ENCODE data around the gene UBE2L5. TPM values are rescaled to one million over a fixed set of nuclear protein-coding genes. Genes with fewer than 3 reads are reported as not detected.
A peak's percentile ranks its signal among the peaks of the same experiment; 100 is the strongest.

The UBE2L5 gene
- total and polyA plus RNA-seq, 2 of the 13 experiments (the other 11 are each of a cell fraction or from before 2014, with no cell fraction given) = 0.13 TPM; not detected in 1

- BruUV-seq (replicated peaks) = no TSS peak
- POLR2A ChIA-PET = no interaction called here
- Histone ChIP-seq H4K20me1 (ENCODE audit: insufficient read depth, low read length) (no peaks in the 10 kb centered on the region), H3K4me2 (ENCODE audit: low read depth, low read length) (peak overlapping the region; percentile 89), H2AFZ (ENCODE audit: low read length) (peak overlapping the region; percentile 35), H3K4me1 (ENCODE audit: insufficient read depth, low read length) (peaks cover 80% of the 10 kb centered on the region), H3K9me3 (ENCODE audit: low read length) (no peaks in the 10 kb centered on the region), H3K27me3 (ENCODE audit: control insufficient read depth in 1 of 2, insufficient read depth in 2 of 2, low read length in 2 of 2) (no peaks in the 10 kb centered on the region), H3K27ac (ENCODE audit: extremely low read length, insufficient read depth, low read length) (peak overlapping the region; percentile 95), H3K79me2 (ENCODE audit: insufficient read depth, low read length) (no peaks in the 10 kb centered on the region), H3K36me3 (replicated peaks in 1 of 2; ENCODE audit: control insufficient read depth in 1 of 2, insufficient read depth in 2 of 2, low read length in 2 of 2) (no peaks in the 10 kb centered on the region), H3K9ac (ENCODE audit: insufficient read depth, low read depth, low read length) (peak overlapping the region; percentile 71), H3K4me3 (replicated peaks in 1 of 3; ENCODE audit: insufficient read depth in 1 of 3, low read depth in 2 of 3, low read length in 3 of 3) (peak overlapping the region in 2 of 3 experiments; percentile 56 to 72; a peak in 2 of 6 replicates)
- no peak for FAIRE-seq
- in situ Hi-C loops (cut with HindIII; ENCODE audit: extremely low pct_ligation_motif_present, low pct_unique_long_range_greater_than_20kb) (no loop called here), intact Hi-C loops (cut with micrococcal nuclease; ENCODE audit: unreplicated experiment) (loop anchor here (5.0 to 10.0 kb wide), 3 partner anchors 39 to 768 kb away; partner anchors contain the start of genes HSPH1 and USPL1)
- 0 out of 2 replicates have a peak, but pooled peaks have one; percentile 71 for TF ChIP-seq SNAPC4 (CRISPR knock-in tag; IDR thresholded peaks at IDR 0.05)
- no peak for TF ChIP-seq SOX6 (IDR thresholded peaks at IDR 0.05)
- TF ChIP-seq SOX6 (CRISPR knock-in tag; IDR thresholded peaks at IDR 0.05) = peak; percentile 23; the same call in 1 of the 2 replicates
- no peak for TF ChIP-seq CBX1 (IDR thresholded peaks at IDR 0.05; ENCODE audit: low read depth)
- no peak for TF ChIP-seq SOX13 (IDR thresholded peaks at IDR 0.05)
- TF ChIP-seq SOX13 (CRISPR knock-in tag; conservative IDR thresholded peaks at IDR 0.05 in 1 of 2, IDR thresholded peaks at IDR 0.05 in 1 of 2) = peak in 1 of 2 experiments; percentile 52; a peak in 2 of 4 replicates
- TF ChIP-seq ZNF552 (CRISPR knock-in tag; IDR thresholded peaks at IDR 0.05; ENCODE audit: borderline replicate concordance) = no peak
- TF ChIP-seq FOSL2 (CRISPR knock-in tag; IDR thresholded peaks at IDR 0.05) = peak; percentile 46
- WGBS (ENCODE audit: low lambda C conversion rate) = 8% methylated on average over 8 of the region's 8 CpGs
- CTCF ChIA-PET (ENCODE audit: low intra/inter-chr PET ratio, low total read pairs) = no interaction called here
- DNase-seq (ENCODE audit: low spot score) = no peak
- ATAC-seq = no peak
Measured at GRCh38 chr13:30396434-30397075, 25.7 kb upstream of the UBE2L5 start.

Measured in HepG2 (cell line).